BE2C (cell line): ENCODE measurements around the gene USP7.

ENCODE experiments used
- DNase-seq: peaks from one replicate; pipeline ENCODE4 v3.0.0-alpha.2; 2020
- H3K27me3 ChIP-seq: fragments of 250-450 bp; sonication (Bioruptor Pico); 2 replicates; pipeline ENCODE4 v1.5.1; 2020; ENCODE audit warnings: mild to moderate bottlenecking
- H3K36me3 ChIP-seq: fragments of 250-450 bp; sonication (Bioruptor Pico); 2 replicates; pipeline ENCODE4 v1.5.1; 2020; ENCODE audit warnings: mild to moderate bottlenecking
- H3K4me1 ChIP-seq: fragments of 250-450 bp; sonication (Bioruptor Pico); 2 replicates; pipeline ENCODE4 v1.5.1; 2020
- H3K4me3 ChIP-seq: 2 replicates; pipeline ENCODE4 v1.5.1; 2011; ENCODE audit warnings: low read depth, low read length
- H3K9me3 ChIP-seq: fragments of 250-450 bp; sonication (Bioruptor Pico); 2 replicates; pipeline ENCODE4 v1.5.1; 2020
- TF ChIP-seq, protein P1 (sequence below): IDR thresholded peaks from 2 replicates; pipeline ENCODE4 v1.5.1; 2012; ENCODE audit warnings: mild to moderate bottlenecking, low read depth, low read length

USP7 gene

DNA sequence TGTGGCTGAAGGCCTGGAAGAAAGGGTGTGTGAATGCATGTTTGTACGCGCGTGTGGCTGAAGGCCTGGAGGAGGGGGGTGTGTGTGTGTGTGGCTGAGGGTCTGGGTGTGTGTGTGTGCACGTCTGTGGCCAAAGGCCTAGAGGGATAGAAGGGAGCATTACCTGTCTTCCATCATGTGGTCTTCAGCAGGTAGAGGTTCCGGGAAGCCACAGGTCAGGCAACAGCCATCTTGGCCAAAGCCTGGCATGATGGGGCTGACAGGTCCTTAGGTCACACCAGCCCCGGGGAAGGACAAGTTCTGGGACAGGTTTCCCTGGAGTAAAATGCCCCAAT lies 76.3 kb downstream of the USP7 start:
- TF ChIP-seq, protein P1, sequence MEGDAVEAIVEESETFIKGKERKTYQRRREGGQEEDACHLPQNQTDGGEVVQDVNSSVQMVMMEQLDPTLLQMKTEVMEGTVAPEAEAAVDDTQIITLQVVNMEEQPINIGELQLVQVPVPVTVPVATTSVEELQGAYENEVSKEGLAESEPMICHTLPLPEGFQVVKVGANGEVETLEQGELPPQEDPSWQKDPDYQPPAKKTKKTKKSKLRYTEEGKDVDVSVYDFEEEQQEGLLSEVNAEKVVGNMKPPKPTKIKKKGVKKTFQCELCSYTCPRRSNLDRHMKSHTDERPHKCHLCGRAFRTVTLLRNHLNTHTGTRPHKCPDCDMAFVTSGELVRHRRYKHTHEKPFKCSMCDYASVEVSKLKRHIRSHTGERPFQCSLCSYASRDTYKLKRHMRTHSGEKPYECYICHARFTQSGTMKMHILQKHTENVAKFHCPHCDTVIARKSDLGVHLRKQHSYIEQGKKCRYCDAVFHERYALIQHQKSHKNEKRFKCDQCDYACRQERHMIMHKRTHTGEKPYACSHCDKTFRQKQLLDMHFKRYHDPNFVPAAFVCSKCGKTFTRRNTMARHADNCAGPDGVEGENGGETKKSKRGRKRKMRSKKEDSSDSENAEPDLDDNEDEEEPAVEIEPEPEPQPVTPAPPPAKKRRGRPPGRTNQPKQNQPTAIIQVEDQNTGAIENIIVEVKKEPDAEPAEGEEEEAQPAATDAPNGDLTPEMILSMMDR = no peak
- H3K9me3 ChIP-seq = no peaks in the 10 kb centered on the region
- H3K27me3 ChIP-seq = no peaks in the 10 kb centered on the region
- H3K4me3 ChIP-seq = no peak overlapping the region
- peaks cover 41% of the 10 kb centered on the region for H3K36me3 ChIP-seq
- peaks cover 21% of the 10 kb centered on the region for H3K4me1 ChIP-seq
- no peak for DNase-seq

DNA sequence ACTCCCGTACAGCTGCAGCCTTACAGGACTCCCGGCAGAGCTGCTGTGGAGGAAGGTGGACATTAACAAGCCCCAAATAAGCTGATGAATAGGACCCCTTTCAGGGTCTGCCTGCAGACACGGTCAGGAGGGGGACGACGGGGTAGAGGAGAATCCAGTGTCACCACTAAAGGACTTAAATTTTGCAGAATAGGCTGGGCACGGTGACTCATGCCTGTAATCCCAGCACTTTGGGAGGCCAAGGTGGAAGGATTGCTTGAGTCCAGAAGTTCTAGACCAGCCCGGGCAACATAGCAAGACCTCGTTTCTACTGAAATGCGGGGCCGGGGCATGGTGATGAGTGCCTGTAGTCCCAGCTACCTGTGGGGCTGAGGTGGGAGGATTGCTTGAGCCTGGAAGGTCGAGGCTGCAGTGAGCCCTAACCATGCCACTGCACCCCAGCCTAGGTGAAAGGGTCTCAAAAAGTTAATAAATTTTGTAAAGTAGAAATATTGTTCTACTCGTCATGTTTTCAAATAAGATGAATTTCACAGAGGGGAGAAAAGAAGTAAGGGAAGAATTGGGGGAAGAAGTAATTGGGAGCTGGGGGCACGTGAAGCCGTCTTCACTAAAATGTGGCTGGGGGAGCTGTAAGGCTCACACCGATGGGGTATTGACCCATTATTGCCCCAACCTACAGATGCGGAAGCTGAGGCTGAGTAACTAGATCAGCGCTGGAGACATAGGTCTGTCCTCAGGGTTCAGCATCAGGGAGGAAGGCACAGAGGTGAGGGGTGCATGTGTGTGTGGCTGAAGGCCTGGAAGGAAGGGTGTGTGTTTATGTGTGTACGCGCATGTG lies 76.9 kb downstream of the USP7 start:
- Histone ChIP-seq H3K9me3 (no peaks in the 10 kb centered on the region), H3K4me3 (no peak overlapping the region), H3K27me3 (no peaks in the 10 kb centered on the region), H3K4me1 (peaks cover 21% of the 10 kb centered on the region), H3K36me3 (peaks cover 36% of the 10 kb centered on the region)
- DNase-seq = no peak
- TF ChIP-seq, protein P1 = no peak

DNA sequence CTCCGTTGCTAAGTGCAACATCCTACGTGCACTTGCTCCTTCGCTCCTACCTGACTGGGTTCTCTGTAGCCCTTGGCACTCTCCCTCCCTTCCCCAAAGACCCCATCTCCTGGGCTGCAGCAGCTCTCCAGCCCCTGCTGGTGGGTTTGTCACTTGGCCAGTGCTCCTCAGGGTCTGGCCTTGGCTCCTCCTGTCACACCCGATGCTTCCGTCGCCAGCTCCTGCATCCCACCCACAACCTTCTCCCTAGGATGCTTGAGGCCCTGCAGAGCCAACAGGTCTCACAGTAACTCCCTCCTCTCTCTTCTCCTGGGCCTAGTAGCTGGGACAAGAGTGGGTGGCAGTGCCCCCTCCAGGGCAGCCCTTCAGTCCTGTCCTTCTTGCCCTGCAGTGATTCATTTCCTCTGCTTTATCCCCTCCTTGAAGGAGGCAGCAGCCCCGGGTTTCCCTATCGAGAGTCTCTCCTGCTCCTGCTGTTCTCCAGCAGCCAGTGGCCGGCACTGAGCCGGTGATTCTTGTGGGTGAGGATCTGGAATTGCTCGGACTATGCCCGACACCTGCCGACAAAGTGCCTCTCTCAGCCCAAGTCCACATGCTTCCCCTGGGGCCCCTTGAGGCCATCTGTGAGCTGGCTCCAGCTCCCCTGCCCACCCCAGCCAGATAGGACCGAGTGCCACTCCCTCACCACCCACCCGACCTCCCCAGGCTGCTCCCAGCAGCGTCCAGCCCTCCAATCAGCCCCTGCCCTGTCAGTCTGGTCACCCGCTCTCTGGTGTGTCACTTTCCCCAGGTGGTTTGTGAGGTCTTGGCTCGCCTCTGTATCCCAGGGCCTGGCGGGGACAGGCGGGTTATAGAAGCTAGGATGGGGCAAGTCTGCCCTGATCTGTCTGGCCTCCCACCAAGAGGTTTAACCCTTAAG lies 77.8 kb downstream of the USP7 start:
- no peaks in the 10 kb centered on the region for H3K9me3 ChIP-seq
- no peak overlapping the region for H3K4me3 ChIP-seq
- peaks cover 21% of the 10 kb centered on the region for H3K4me1 ChIP-seq
- TF ChIP-seq, protein P1 = peak; percentile 15; the same call in 1 of the 2 replicates
- peaks cover 27% of the 10 kb centered on the region for H3K36me3 ChIP-seq
- no peaks in the 10 kb centered on the region for H3K27me3 ChIP-seq
- DNase-seq = peak; percentile 74

DNA sequence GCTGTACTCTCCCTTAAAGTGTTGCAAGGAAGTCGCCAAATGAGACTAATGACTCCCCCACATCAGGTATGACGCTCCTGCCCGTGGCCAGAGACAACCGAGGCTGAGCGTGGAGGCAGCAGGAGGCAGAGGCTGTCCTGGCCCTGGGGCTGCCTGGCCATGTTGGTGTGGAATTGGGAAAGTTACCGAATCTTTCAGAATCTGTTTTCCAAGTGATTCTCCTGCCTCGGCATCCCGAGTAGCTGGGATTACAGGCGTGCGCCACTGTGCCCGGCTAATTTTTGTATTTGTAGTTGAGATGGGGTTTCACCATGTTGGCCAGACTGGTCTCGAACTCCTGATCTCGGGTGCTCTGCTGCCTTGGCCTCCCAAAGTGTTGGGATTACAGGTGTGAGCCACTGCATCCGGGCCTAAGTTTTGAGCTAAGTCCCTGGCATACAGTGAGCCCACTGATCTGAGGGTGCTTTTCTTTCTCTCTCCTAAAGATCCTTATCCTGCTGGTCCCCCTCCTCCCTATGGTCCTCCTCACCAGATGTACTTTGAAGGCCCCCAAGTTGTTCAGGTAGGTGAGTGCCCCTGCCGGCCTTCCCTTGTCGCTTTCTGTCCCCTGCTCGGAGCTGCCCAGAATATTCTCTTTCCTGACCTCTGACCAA lies 80.9 kb downstream of the USP7 start:
- no peak overlapping the region for H3K4me3 ChIP-seq
- peaks cover 9% of the 10 kb centered on the region for H3K36me3 ChIP-seq
- H3K9me3 ChIP-seq = no peaks in the 10 kb centered on the region
- TF ChIP-seq, protein P1 = no peak
- no peak for DNase-seq
- no peaks in the 10 kb centered on the region for H3K27me3 ChIP-seq
- H3K4me1 ChIP-seq = peaks cover 14% of the 10 kb centered on the region

DNA sequence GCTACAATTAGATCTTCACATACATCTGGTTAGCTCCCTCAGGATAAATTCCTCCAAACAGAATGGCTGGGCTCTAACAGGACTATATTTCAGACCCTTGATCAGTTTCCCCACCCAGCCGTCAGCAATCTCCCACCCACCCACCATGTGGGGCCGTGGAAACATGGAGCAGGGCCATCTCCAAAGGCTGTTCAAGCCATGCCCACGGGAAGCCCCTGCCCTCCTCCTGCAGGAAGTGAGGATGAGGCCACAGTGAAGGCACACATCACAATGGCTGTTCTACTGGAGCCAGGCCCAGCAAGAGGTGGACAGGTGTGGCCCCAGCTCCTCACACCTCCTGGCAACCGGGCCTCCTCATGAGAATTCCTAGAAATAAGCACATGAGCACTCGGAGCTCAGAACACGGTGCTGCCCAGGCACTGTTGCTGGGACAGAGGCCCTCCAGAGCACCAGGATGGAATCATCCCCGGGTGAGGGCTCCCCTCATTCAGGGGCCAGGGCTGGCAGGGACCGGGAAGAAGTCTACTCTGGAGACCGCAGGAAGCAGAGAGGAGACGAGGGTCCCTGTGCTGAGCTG lies 81.6 kb downstream of the USP7 start, which contains the start of gene LITAFD:
Gene LITAFD, plus strand, starts transcription at position 311 of the 577 bp plus-strand sequence. CDS start 2,005 bp downstream, outside the sequence.
- peaks cover 2% of the 10 kb centered on the region for H3K36me3 ChIP-seq
- no peaks in the 10 kb centered on the region for H3K27me3 ChIP-seq
- TF ChIP-seq, protein P1 = no peak
- no peaks in the 10 kb centered on the region for H3K9me3 ChIP-seq
- H3K4me1 ChIP-seq = peaks cover 10% of the 10 kb centered on the region
- H3K4me3 ChIP-seq = no peak within 1 kb of the TSS
- DNase-seq = no peak
